GM18526 (cell line): ENCODE data around the gene SH3GLB2.

Experiments
- POLR2A ChIP-seq: IDR thresholded peaks from 3 replicates; pipeline ENCODE4 v1.6.1; 2011; ENCODE audit not compliant: insufficient read length; ENCODE audit errors: extremely low read depth

Gene SH3GLB2

DNA sequence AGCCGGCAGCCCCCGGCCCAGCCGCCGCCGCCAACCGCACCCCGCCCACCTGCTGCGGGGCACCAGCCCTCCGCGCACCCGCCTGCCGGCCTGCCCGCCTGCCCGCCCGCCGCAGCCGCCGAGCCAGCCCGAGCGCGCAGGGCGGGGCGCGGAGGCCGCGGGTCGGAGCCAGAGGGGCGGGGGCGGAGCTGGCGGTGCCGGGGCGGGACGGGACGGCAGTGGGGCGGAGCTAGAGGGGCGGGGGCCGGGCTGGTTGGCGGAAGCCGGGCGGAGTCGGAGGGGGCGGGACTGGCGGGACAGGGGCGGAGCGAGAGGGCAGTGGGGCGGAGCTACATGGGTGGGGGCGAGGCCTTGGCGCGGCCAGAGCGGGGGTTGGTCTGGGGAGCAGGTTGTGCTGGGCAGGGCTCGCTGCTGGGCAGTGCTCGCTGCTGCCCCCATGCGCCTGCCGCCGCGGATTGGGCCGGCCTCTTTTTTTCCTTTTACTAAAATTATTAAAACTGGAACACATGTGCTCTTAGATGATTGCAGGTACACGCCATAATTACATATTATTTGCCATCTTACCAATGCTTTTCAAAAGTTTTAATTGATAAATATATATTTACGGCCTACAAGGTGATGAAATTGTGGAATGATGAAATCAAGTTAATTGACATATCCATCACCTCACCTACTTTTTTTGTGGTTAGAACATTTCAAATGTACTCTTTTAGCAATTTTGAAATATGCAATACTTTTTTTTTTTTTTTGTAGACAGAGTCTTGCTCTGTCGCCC lies at the start of gene SH3GLB2:
SH3GLB2 (minus strand) TSS at position 140 of the 775 bp plus-strand sequence. CDS start 177 bp downstream, outside the sequence.
- TF ChIP-seq POLR2A: peak; percentile 44

DNA sequence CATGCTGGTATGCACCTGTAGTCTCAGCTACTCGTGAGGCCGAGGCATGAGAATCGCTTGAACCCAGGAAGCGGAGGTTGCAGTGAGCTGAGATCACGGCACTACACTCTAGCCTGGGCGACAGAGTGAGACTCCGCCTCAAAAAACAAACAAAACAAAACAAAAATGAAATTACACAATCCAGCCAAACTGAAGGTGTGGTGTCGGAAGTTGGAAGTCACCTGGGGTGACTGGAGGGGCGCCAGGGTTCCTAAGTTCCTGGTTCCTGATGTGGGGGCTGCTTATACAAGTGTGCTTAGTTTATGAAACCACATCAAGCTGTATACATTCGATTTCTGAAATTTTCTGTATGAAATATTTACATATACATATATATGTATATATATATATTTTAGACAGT lies 49.1 kb upstream of the SH3GLB2 start:
- no peak for TF ChIP-seq POLR2A

DNA sequence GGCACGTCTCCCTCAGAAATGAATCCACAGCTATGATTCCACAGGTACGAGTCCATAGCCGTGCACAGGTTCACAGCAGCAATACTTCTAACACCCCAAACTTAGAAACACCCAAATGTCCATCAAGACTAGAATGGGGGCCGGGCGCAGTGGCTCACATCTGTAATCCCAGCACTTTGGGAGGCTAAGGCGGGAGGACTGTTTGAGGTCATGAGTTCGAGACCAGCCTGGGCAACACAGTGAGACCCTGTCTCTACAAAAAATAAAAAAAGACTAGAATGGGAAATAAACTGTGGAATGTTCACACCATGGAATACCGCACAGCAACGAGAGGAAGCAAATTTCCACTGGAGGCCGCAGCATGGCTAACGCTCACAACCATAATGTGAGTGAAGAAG lies 48.5 kb upstream of the SH3GLB2 start:
- TF ChIP-seq POLR2A: no peak

DNA sequence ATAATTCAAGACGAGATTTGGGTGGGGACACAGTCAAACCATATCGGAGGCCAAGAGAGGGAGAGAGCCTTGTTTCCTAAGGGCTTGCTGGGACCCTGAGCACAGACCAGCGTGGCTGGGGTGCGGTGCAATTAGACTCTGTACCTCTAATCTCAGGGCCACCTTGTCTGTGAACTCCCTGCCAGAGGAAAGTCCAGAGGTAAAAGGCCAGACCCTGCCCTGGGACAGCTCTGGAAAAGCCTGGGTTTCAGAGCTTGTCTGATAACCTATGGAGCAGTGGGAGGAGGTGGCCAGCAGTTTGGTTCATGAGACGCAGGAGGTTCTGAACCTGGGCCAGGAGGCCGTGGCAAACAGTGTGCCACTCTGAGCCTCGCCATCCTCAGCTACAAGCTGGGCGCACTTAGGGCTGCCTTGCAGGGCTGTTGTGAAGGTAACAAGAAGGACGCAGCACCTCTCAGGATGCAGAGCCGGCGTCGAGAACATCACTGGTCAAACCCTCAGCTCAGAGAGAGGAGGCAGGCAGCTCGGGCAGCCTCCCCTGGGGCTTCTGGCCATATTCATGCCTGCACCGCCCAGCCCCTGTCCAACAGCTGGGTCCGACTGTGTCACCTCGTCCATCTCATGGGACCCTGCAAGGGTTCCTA lies 48.0 kb upstream of the SH3GLB2 start:
- no peak for TF ChIP-seq POLR2A

DNA sequence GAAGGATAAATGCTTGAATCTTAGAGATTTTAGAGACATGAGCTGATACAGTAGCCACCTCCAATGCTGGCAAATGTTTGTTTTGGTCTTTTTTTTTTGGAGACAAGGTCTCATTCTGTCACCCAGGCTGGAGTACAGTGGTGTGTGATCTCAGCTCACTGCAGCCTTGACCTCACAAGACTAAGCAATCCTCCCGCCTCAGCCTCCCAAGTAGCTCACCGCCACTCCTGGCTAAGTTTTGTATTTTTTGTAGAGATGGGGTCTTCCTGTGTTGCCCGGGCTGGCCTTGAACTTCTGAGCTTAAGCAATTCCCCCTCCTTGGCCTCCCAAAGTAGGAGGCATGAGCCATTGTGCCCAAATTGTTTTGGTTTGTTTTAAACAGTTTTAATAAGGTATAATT lies 46.0 kb upstream of the SH3GLB2 start:
- no peak for TF ChIP-seq POLR2A

DNA sequence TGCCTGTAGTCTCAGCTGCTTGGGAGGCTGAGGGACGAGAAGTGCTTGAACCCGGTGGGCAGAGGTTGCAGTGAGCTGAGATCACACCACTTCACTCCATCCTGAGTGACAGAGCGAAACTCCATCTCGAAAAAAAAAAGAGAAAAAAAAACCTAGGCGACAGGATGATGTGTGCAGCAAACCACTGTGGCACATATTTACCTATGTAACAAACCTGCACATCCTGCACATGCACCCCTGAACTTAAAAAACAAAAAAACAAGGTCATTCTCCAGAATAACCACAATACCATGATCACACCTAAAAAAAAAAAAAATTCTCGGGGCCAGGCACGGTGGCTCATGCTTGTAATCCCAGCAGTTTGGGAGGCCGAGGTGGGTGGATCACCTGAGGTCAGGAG lies 45.3 kb upstream of the SH3GLB2 start:
- TF ChIP-seq POLR2A: no peak

DNA sequence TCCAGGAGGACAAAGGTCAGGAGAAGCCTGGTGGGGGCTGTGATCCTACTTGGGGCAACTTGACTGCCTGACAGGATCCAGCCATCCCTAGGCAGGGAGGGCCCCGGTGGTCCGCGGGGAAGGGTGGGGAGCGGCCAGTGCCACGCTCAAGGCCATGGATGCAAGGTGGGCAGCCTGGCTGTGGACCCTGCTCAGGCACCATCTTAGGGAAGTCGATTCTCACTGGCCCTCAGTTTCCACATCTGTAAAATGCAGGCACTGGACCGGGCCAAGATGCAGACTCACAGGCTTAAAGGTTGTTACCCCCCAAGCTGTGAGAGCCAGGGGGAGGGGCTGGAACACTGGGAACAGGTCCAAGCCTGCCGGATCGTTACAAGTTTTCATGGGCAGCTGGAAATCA lies 44.0 kb upstream of the SH3GLB2 start:
- TF ChIP-seq POLR2A: no peak

DNA sequence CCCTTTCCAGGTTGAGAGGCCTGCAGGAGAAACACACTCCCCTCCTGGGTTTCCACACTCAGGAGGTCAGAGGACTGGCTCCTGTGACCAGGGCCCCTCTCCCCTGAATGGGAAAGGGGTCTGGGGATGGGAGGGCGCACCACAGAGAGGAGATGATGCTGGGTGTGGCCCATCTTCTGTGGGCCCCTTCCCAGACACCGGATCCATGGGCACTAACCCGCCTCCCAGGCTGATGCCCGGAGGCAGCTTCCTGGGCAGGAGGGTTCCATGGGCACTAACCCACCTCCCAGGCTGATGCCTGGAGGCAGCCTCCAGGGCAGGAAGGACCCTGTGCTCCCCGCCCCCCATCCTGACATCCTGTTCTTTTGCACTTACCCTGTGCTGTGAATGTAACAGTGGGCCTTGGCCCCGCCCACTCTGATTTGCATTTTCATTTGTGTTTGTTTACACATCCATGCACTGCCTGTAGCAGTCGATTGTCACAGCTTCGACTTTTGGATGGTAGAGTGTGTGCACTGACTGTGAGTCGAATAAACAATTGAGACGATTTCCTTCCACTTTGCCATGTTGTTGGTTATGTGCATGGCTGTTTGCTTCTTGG lies 43.5 kb upstream of the SH3GLB2 start:
- no peak for TF ChIP-seq POLR2A

DNA sequence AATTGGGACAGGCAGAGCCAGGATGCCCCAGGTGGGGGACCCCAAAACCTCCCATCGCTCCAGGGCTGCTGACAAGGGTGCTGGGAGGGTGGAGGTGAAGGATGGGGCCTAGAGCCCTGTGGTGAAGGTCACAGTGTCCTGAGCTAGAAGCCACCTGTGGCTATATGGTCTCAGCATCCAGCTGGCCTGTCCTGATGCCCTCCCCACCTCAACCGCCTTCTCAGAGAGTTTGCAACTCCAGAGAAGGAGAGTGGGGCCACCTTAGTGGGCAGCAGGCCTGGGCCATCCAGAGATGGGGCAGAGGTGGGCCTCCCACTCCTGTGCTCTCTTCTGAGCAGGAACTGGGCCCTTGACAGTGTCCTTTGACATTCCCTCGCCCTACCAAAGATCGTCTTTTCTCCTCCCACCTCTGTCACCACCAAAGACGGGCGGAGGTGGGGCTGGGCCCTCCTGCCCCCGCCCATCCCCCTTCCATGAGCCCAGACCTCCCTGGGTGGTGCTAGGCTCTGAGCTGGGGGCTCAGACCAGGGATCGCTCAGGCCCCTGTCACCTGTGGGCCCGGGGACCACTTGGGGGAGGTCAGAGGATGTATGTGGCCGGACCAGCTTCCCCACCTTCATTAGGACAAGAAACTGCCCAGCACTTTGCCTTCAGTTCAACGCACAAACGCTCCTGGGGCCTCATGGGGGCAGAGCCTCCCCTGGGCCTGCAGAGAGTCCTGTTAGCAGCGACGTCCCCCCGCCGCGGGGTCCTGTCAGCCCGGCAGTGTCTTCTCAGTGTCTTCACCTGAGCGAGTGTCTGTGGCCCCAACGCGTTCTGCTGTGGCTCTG lies 42.8 kb upstream of the SH3GLB2 start:
- TF ChIP-seq POLR2A: no peak

DNA sequence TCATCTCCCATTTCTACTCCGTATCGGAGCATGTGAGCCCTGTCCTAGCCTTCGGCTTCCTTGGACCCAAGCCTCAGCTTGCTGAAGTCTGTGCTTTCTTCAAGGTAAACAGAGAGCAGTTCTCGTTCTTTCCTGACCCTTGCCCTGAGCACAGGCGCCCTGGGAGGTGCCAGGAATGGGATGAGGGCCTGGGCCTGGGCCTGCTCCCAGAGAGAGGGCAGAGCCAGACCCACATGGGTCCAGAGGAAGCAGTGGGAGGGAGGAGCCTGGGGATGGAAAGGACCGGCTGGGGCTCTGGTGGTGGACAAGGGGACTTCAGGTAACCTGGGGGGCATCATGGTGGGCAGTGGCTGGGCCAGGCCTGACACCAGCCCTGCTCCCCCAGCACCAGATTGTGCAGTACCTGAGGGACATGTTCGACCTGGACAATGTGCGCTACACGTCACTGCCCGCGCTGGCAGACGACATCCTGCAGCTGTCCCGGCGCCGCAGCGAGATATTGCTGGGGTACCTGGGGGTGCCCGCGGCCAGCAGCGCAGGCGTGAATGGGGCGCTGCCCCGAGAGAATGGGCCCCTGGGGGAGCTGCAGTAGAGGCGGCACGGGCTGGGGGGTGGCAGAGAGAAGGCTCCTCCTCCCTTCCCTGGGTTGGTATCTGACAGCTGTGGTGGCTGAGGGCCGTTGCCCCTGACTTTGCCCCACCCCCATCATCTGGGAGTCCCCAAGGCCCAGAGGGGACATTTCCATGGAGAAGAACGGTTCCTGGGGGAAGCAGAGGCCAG lies 41.9 kb upstream of the SH3GLB2 start:
- TF ChIP-seq POLR2A: no peak

DNA sequence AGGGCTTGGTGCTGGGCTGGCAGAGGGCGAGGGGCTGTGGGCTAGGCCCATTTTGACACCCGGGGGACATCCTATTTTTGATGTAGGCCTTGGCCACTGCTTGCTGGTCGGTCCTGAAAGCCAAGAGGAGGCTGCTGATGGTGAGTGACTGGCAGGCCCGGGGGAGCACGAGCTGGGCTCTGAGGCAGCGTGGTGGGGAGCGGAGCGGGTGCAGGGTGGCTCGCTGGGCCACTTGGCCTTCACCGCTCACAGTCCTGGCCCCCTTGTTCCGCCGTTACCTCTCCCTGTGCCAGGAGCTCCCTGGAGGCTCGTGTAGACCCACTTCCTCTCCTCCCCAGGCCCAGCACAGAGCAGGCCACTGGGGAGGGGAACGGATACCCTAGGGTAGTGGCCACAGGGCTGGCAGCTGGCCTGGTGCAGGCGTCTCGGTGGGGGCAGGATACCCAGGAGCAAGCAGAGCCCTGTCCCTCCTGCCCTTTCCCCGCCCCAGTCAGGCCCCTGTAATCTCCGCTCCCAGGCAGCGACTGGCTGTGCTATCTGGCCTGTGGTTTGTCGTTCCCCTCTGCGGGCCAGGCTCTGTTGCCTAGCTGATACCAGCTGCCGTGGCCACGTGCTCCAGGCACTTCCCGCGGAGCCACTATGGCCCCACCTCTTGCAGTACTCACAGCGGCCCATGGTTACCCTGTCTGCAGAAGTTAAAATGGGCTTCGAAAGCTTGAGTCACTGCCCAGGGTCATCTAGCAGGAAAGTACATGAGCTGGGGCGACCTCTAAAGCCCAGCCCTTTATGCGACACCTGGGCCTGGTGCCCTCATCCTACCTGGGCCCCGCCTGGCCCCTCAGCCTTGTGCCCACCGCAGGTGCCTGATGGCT lies 41.1 kb upstream of the SH3GLB2 start:
- TF ChIP-seq POLR2A: no peak

DNA sequence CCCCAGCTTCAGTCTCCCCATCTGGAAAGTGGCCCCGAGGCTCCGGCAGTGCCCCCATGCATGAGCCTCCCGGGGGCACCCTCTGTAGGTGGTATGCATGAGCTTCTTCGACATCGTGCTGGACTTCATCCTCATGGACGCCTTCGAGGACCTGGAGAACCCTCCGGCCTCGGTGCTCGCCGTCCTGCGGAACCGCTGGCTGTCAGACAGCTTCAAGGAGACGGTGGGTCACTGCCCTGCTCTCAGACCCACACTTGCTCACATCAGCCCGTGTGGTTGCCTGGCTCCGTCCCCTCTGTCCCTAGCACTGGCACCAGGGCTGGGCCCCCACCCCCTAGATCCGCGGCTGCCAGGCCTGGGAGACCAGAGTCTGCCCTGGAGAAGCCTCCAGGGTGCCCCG lies 40.0 kb upstream of the SH3GLB2 start:
- no peak for TF ChIP-seq POLR2A

DNA sequence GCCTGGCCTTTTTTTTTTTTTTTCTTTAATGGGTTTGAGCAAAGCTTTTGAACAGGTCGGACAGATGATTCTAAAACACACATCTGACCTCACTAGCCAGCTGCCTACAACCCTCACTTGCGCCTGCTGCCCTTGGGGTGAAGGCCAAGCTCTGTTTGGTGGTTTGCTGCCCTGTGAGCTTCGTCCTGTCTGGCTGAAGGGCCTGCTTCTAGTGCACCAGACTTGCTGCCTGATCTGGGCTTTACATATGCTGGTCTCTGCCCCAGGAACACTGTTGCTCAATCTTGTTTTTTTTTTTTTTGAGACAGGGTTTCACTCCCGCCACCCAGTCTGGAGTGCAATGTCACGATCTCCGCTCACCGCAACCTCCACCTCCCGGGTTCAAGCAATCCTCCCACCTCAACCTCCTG lies 36.4 kb upstream of the SH3GLB2 start:
- TF ChIP-seq POLR2A: no peak

DNA sequence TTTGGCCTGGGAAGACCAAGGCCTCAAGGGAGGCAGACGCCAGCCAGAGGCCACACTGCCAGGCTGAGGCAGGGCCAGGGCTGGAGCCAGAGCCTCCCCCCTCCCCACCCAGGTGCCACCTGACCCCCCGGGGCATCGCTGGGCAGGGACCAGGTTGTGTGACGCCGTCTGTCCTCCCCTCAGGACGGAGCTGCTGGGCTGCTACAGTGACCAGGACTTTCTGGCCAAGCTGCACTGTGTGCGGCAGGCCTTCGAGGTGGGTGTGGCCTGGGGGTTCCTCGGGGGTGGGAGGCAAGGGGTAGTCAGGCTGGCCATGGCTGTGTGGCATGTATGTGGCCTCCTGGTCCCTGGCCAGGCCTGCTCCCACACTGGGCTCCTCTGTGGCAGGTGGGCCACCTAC lies 34.9 kb upstream of the SH3GLB2 start:
- TF ChIP-seq POLR2A: no peak
